ENCODE results near the gene LSM4.
A peak's percentile ranks its signal among the peaks of the same experiment; 100 is the strongest.

The LSM4 gene

GRCh38 chr19:18274219-18274780, 48.6 kb downstream of the LSM4 start, which contains the start of gene IQCN:
Gene IQCN (minus strand): TSS chr19:18274452. CDS start chr19:18269478, 4,974 bp downstream.
- peak; percentile 54 for DNase-seq

- DNase-seq: peak; percentile 30
Measured at GRCh38 chr19:18273561-18274218, 49.2 kb downstream of the LSM4 start.

DNA sequence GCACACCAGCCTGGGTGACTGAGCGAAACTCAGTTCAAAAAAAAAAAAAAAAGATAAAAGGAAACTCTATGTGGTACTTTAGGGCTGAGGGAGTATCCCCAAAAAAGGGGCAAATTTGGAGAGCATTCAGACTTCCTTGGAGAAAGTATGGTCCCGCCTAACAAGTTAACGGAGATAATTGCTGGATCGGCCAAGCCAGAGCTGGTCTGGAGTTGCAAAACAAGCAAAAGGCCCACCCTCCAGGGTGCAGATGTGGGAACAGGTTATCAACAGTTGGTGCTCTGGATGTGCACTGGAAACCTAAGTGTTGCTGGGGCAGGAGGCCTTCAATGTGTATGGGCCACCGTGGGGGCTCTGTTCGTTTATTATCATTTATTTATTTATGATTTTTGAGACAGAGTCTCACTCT, 51.4 kb downstream of the LSM4 start:
- peak; percentile 26 for DNase-seq

DNA sequence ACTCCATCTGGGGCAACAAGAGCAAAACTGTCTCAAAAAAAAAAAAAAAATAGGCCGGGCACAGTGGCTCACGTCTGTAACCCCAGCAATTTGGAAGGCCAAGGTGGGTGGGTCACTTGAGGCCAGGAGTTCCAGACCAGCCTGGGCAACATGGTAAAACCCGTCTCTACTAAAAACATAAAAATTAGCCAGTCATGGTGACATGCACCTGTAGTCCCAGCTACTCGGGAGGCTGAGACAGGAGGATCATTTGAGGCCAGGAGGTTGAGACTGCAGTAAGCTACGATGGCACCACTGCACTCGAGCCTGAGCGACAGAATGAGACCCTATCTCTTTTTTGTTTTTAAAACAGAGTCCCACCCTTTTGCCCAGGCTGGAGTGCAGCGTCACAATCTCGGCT, 52.5 kb downstream of the LSM4 start:
- DNase-seq: no peak

DNA sequence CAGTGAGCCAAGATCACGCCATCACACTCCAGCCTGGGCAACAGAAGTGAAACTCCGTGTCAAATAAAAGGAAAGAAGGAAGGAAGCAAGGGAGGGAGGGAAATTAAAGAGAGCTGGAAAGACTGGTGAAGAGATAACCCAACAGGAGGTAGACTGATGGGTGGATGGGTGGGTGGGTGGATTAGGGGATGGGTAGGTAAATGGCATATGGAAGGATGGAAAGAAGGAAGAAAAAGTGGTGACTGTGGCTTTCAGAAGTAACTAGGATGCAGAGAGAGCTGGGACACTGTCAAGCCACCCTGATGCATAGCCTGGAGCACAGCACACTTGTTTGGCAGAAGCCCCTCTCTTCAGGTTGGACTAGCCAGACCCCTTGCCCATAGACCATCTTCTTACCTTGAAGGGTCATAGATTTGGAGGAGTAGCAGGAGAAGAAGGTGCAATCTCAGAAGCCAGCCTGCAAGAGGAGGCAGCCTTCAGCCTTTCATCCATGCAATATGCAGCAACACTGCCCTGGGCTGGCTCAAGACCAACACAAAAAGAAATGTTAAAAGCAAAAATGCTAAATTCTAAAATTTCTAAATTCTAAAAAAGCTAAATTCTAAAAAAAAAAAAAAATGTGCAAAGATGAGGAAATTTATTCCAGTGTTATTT, 53.7 kb downstream of the LSM4 start:
- DNase-seq: no peak

DNA sequence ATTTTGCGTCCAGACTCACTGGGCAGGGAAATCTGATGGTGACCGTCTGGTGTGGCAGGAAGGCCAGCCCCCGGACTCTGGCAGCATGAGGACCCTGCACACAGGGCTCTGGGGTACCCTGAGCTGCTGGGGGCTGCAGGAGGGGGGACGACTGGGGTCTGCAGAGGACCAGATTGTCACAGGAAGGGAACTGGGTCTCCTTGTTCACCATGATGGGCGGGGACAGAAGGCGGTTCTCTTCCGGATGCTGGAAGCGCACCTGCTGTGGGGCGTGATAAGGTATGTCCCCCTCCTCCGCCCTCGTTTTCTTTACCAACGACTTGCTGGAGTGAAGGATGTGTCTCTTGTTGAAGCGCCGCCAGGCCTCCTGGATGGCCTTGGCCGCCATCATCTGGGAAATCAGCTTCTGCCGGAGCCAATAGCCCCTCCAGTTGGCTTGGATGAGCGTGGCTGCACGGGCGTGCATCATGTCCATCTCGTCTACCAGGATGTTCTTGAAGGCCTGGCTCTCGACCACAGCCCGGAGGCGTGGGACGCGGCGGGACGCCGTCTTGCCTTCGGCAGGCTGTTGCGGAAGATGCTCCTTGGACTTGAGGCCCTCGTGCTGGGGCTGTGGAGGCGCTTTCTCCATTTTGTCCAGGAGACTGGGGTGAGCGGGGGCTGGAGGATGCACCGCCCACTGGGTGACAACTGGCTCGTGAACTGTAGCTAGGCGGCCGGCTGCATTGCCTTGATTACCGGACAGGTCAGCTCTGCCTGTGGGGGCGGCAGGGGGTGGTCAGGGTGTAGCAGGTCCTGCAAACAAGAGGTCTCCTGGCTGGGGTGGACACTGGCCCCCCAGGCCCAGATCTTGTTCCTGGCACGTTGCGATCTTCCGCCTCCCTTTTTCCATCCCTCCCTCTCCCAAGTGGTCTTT, 55.8 kb downstream of the LSM4 start:
- no peak for DNase-seq

DNA sequence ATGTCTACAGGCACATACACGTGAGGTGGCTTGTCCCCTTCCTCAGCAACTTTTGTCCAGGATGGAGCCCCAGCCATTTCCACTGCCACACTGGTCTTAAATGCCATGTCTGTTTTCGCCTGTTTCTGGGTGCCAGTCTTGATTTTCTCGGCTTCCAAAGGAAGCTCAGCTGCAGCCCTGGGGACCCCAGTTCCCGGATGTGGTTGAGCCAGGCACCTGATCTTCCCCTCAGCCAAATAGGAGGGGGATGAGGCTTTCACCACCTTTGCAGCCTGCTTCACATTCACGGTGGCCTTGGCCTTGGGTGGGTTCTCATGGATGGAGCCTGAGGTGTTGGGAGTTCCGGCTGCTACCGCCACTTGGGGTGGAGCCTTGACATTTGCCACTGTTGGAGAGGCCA, 57.3 kb downstream of the LSM4 start:
- DNase-seq: no peak

- no peak for DNase-seq
Measured at GRCh38 chr19:18264971-18265540, 57.8 kb downstream of the LSM4 start.

DNA sequence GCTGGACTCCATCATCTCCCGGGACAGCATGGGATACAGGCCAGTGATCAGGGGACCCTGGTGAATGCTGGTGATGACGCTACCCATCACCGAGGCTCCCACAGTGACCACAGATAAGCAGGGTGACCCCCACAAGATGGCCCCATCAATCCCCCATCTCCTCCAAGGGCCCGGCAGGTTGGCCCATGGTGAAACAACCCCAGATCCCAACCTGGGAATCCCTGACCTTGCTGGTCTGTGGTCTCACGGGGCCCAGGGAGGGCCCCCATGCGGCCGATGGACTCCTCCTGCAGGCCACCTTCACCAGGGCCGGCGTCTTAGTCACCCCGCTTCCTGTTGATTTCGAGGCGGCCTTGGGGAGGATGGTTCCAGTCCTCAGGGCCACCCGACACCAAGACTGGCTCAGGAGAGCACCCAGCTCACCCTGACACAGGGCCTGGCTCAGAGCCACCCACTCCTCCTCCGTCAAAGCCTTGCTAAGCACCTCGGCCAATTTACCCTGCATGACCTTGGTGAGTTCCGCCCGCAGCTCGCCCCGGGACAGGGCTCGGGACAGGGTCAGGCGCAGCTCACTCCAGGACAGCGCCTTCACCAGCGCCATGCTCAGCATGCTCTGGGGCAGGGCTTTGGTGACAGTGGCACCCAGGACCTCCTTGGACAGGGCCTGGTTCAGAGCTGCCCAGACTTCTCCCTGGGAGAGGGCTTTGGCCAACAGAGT, 58.6 kb downstream of the LSM4 start:
- no peak for DNase-seq

DNA sequence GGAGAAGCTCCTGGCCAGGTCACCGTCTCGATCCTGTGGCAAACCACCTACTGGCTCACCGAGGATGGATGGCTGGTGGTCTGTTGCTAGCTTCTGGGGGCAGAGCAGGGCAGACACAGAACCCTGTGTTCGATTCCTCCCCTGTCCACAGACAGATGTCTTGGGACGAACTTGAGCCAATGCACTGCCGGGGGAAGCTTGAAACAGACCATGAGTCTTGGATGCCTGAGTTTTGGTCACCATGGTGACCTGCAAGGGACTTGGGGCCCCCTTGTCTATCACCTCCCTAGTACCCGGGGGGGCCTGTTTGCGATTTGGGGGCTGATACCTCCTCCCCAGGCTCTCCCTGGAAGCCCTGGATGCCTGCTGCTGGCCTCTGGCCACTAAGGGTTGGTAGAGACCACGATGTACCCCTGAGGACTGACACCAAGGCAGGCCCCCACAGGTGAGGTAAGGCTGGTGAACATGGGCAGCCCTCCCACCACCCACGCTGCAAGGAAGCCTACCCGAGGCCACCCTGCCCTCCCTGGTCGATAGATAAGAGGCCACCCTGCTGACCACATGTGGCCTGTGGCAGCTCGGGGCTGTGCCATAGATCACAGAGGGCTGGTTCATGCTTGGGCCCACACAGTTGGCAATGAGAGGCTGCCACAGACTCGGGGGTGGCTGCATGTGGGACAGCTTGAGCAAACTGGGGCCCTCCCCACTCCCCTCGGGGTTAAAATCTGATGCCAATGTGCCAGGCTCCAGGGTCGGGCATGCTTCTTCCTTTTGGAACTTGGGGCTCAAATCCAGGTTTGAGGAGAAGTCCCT, 59.3 kb downstream of the LSM4 start:
- no peak for DNase-seq

DNA sequence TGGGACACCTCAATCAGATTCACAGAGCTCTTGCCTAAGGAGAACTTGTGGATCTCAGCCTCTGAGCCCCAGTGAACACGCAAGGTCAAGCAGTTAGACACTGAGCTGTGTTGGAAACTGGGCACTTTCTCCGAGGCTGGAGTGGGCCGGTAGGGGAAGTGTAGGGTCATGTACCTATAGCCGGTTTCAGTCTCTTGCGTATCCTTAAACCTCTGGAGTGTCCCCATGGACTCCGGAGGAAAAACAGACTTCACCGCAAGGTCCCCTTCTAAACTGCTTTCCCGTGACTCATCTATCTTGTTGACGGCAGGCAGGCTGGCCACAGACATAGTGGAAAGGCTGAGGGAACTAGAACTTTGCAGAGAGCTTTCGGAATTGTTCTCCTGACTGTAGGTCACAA, 60.0 kb downstream of the LSM4 start:
- DNase-seq: peak; percentile 0

DNA sequence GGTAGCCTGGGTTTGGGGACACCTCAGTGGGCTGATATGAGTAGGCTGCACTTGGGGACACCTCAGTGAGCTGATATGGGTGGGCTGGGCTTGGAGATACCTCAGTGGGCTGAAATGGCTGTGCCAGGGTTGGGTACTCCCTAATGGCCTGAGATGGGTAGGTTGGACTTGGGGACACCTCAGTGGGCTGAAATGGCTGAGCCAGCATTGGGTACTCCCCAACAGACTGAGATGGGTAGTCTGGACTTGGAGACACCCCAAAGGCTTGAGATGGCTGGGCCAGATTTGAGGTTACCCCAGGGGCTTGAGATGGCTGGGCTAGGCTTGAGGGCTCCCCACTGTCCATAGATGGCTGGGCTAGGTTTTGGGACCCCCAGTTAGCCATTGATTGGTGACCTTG, 60.7 kb downstream of the LSM4 start:
- DNase-seq: no peak

DNA sequence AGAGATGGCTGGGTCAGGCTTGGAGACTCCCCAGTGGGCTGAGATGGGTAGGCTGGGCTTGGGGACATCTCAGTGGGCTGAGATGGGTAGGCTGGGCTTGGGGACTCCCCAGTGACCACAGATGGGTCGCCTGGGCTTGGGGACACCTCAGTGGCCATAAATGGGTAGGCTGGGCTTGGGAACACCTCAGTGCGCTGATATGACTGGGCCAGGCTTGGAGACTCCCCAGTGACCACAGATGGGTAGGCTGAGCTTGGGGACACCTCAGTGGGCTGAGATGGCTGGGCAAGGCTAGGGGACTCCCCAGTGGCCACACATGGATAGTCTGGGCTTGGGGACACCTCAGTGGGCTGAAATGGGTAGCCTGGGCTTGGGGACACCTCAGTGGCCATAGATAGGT, 61.4 kb downstream of the LSM4 start:
- DNase-seq: no peak

DNA sequence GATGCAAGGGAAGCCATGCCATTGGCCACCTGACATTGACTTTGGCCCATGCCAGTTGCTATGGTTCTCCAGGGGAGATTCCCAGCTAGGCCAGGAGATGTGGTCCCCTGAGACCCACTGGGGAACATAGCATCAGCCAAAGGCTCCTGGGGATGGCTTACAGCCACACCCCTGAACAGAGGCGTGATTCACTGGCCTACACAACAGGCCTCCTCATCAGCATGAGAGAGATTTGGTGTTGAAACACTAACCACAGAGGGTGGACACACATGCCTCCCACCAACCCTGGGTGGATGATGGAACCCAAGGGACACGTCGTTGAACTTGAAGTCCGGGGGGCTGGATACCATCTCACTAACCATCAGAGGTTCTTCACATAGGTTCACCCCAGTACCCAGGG, 63.0 kb downstream of the LSM4 start:
- DNase-seq: no peak

GRCh38 chr19:18257503-18258470, 65.1 kb downstream of the LSM4 start:
- DNase-seq: no peak

Measured in eye (tissue), 1 donor.